ENCODE measurements around the gene NDUFB4. TPM values are rescaled to one million over a fixed set of nuclear protein-coding genes. Genes with fewer than 3 reads are reported as not detected.

NDUFB4 gene
- total RNA-seq, 1 experiment from 2014 or later, result 161 TPM

GRCh38 chr3:120634539-120634938 lies 38.4 kb downstream of the NDUFB4 start:
- CTCF ChIA-PET, result interaction anchor here (1.3 to 1.6 kb wide), 2 partner anchors 12 to 67 kb away, joined by 4 to 5 read pairs; no protein-coding TSS in a partner anchor

More at GRCh38 chr3:120634539-120634938, 38.4 kb downstream of the NDUFB4 start:
- no peaks in the 10 kb centered on the region for H3K36me3 ChIP-seq (ENCODE audit: control insufficient read depth in 1 of 2, insufficient read depth in 2 of 2, low read length in 2 of 2)
- DNase-seq (ENCODE audit: low read depth, low spot score), result no peak
- H3K27me3 ChIP-seq (ENCODE audit: insufficient read depth, low read length), result no peaks in the 10 kb centered on the region
- ChIA-PET RAD21 (ENCODE audit: low non-redundant PET in 1 of 2, low total read pairs in 2 of 2, uncharacterized antibody in 2 of 2, unreplicated experiment in 2 of 2) (no interaction called here), POLR2A (no interaction called here)
- H3K4me2 ChIP-seq (ENCODE audit: low read length), result no peak overlapping the region
- TF ChIP-seq SP1 (IDR thresholded peaks at IDR 0.05; ENCODE audit: low read depth) (no peak), EZH2phosphoT487 (IDR thresholded peaks at IDR 0.05; ENCODE audit: borderline replicate concordance) (no peak), SIN3A (IDR thresholded peaks at IDR 0.05; ENCODE audit: low read depth) (no peak), ZNF274 (IDR thresholded peaks at IDR 0.05; ENCODE audit: low read depth, low read length) (no peak), ATF3 (IDR thresholded peaks at IDR 0.05) (no peak), JUND (IDR thresholded peaks at IDR 0.05) (no peak), ZBTB33 (IDR thresholded peaks at IDR 0.05; ENCODE audit: extremely low read depth, insufficient replicate concordance, low read length) (no peak), MAX (IDR thresholded peaks at IDR 0.05) (no peak), RAD21 (IDR thresholded peaks at IDR 0.05; ENCODE audit: low read depth) (no peak), EZH2 (IDR thresholded peaks at IDR 0.05) (no peak), EGR1 (IDR thresholded peaks at IDR 0.05; ENCODE audit: low read depth) (no peak), ZFX (IDR thresholded peaks at IDR 0.05) (no peak), FOSL1 (IDR thresholded peaks at IDR 0.05; ENCODE audit: low read depth) (no peak), CEBPB (IDR thresholded peaks at IDR 0.05; ENCODE audit: low read depth) (no peak), TCF7L2 (IDR thresholded peaks at IDR 0.05; ENCODE audit: borderline replicate concordance, extremely low read depth, insufficient read depth, insufficient read length) (no peak), SRF (IDR thresholded peaks at IDR 0.05; ENCODE audit: low read depth) (no peak), POLR2AphosphoS5 (IDR thresholded peaks at IDR 0.05; ENCODE audit: low read depth, low read length) (no peak), CTCF (IDR thresholded peaks at IDR 0.05 in 2 of 3, conservative IDR thresholded peaks at IDR 0.05 in 1 of 3; ENCODE audit: borderline replicate concordance in 1 of 3, insufficient read depth in 1 of 3, low read depth in 2 of 3, low read length in 2 of 3) (no peak), REST (IDR thresholded peaks at IDR 0.05; ENCODE audit: low read depth) (no peak), YY1 (IDR thresholded peaks at IDR 0.05; ENCODE audit: extremely low read depth, insufficient replicate concordance, low read depth, low read length) (no peak)
- H2AFZ ChIP-seq (ENCODE audit: low read depth, low read length, poor library complexity, severe bottlenecking), result no peak overlapping the region
- intact Hi-C loops (cut with micrococcal nuclease), result no loop called here
- no peaks in the 10 kb centered on the region for H3K79me2 ChIP-seq (ENCODE audit: insufficient read depth, low read length)
- no peak overlapping the region for H3K9ac ChIP-seq (ENCODE audit: low read length)
- BruUV-seq (replicated peaks), result no TSS peak
- peaks cover 0 to 6% of the 10 kb centered on the region in 2 experiments; a peak in 1 of 4 replicates for H3K4me1 ChIP-seq (ENCODE audit: control insufficient read depth in 1 of 2, insufficient read depth in 2 of 2, low read length in 2 of 2)
- no peak overlapping the region for H3K4me3 ChIP-seq (replicated peaks in 1 of 2; ENCODE audit: low read depth in 1 of 2, low read length in 2 of 2)
- H3K27ac ChIP-seq (ENCODE audit: low read depth, low read length), result no peak overlapping the region
- H4K20me1 ChIP-seq (ENCODE audit: insufficient read depth), result no peaks in the 10 kb centered on the region
- H3K9me3 ChIP-seq (ENCODE audit: control insufficient read depth in 1 of 2, insufficient read depth in 1 of 2, low read depth in 1 of 2, low read length in 2 of 2), result no peaks in the 10 kb centered on the region
- ATAC-seq, result no peak
- no peaks in the 10 kb centered on the region for H3K9me2 ChIP-seq (ENCODE audit: insufficient read depth)
